HepG2 (cell line): ENCODE measurements around the gene TTC31. TPM values are rescaled to one million over a fixed set of nuclear protein-coding genes. Genes with fewer than 3 reads are reported as not detected.

Experiments
- ARID5B ChIP-seq: IDR thresholded peaks from 2 replicates; pipeline ENCODE4 v1.4.0; 2020; ENCODE audit warnings: mild to moderate bottlenecking, missing genetic modification reagents
- CHCHD3 ChIP-seq: sonication (generic); formaldehyde crosslinking; IDR thresholded peaks from 2 replicates; pipeline ENCODE4 v1.8.0; 2022; ENCODE audit warnings: mild to moderate bottlenecking, missing genetic modification reagents, moderate library complexity
- HNRNPH1 ChIP-seq: fragments of 200-400 bp; formaldehyde crosslinking; optimal IDR thresholded peaks from 2 replicates; pipeline ENCODE3; 2017; ENCODE audit warnings: mild to moderate bottlenecking, low read depth, low read length
- PCBP2 ChIP-seq: fragments of 200-400 bp; formaldehyde crosslinking; optimal IDR thresholded peaks from 2 replicates; pipeline ENCODE3; 2018; ENCODE audit warnings: low read length, low read depth; ENCODE audit not compliant: poor library complexity, severe bottlenecking
- PHF21A ChIP-seq: sonication (generic); formaldehyde crosslinking; IDR thresholded peaks from 2 replicates; pipeline ENCODE4 v1.5.0; 2020; ENCODE audit warnings: mild to moderate bottlenecking, missing genetic modification reagents
- RFX3 ChIP-seq: IDR thresholded peaks from 2 replicates; pipeline ENCODE4 v1.6.1; 2016; ENCODE audit warnings: missing biosample characterization, missing genetic modification reagents
- SP5 ChIP-seq: IDR thresholded peaks from 2 replicates; pipeline ENCODE4 v1.6.1; 2016; ENCODE audit warnings: low read depth, borderline replicate concordance
- TCF7 ChIP-seq: sonication (generic); IDR thresholded peaks from 2 replicates; pipeline ENCODE4 v1.6.1; 2016; ENCODE audit warnings: antibody characterized with exemption, low read depth
- ZBTB10 ChIP-seq: sonication (generic); formaldehyde crosslinking; IDR thresholded peaks from 2 replicates; pipeline ENCODE4 v1.4.0; 2020; ENCODE audit warnings: missing genetic modification reagents, borderline replicate concordance
- ZBTB37 ChIP-seq: sonication (generic); formaldehyde crosslinking; IDR thresholded peaks from 2 replicates; pipeline ENCODE4 v1.4.0; 2020; ENCODE audit warnings: mild to moderate bottlenecking, missing genetic modification reagents
- ZBTB49 ChIP-seq: sonication (generic); formaldehyde crosslinking; IDR thresholded peaks from 2 replicates; pipeline ENCODE4 v1.4.0; 2020; ENCODE audit warnings: missing genetic modification reagents, borderline replicate concordance
- ZMAT5 ChIP-seq: sonication (generic); formaldehyde crosslinking; IDR thresholded peaks from 2 replicates; pipeline ENCODE4 v1.5.0; 2020; ENCODE audit warnings: mild to moderate bottlenecking, low read depth, missing genetic modification reagents, borderline replicate concordance
- ZNF136 ChIP-seq: sonication (generic); formaldehyde crosslinking; IDR thresholded peaks from 2 replicates; pipeline ENCODE4 v1.8.1; 2022; ENCODE audit warnings: low read depth, mild to moderate bottlenecking, moderate library complexity, missing genetic modification reagents
- ZNF510 ChIP-seq: sonication (generic); formaldehyde crosslinking; IDR thresholded peaks from 2 replicates; pipeline ENCODE4 v1.4.0; 2020; ENCODE audit warnings: low read depth, mild to moderate bottlenecking, missing genetic modification reagents
- ZNF639 ChIP-seq: conservative IDR thresholded peaks from 2 replicates; pipeline ENCODE4 v1.6.1; 2018; ENCODE audit warnings: missing genetic modification reagents
- ZNF788 ChIP-seq: sonication (generic); formaldehyde crosslinking; IDR thresholded peaks from 2 replicates; pipeline ENCODE4 v1.5.0; 2020; ENCODE audit warnings: mild to moderate bottlenecking, missing genetic modification reagents, borderline replicate concordance
- polyA plus RNA-seq, 8 experiments: library from polyadenylated mRNA; depleted of rRNA in 3 of 8; stranded (reverse) in 7 of 8; unstranded in 1 of 8; fragments of >200 nt; fragmentation: Illumina TruSeq in 4 of 8; extraction: Trizol in 4 of 8; gene quantifications; 2 replicates each; pipeline versions ENCODE4 v1.2.1 to v1.2.3, GENCODE V29; 2011 to 2016; ENCODE audit warnings: low read depth in 4 of 8, missing spikeins in 1 of 8, mixed read lengths in 1 of 8; ENCODE audit not compliant: insufficient read depth in 1 of 8
- total RNA-seq, 5 experiments: library from RNA; depleted of rRNA; stranded (reverse); fragments of >200 nt; fragmentation: Illumina TruSeq; extraction: Trizol; gene quantifications; 2 replicates each; pipeline ENCODE4 v1.2.3, GENCODE V29; 2016; ENCODE audit warnings: low read depth in 1 of 5

Gene TTC31
- total and polyA plus RNA-seq, 2 of the 13 experiments (the other 11 are each of a cell fraction or from before 2014, with no cell fraction given) = 28.3 to 39.5 TPM

- 0 out of 2 replicates have a peak, but pooled peaks have one; percentile 13 for TF ChIP-seq ZNF788 (CRISPR knock-in tag)
- TF ChIP-seq SP5 = peak; percentile 21; the same call in 1 of the 2 replicates
- TF ChIP-seq CHCHD3 = no peak
- no peak for TF ChIP-seq ZBTB49 (CRISPR knock-in tag)
- no peak for TF ChIP-seq ZBTB10 (CRISPR knock-in tag)
- no peak for TF ChIP-seq PHF21A (CRISPR knock-in tag)
- TF ChIP-seq PCBP2 = peak; percentile 55
- no peak for TF ChIP-seq ZNF639 (CRISPR knock-in tag)
- peak; percentile 22 for TF ChIP-seq HNRNPH1
- TF ChIP-seq ARID5B = no peak
- no peak for TF ChIP-seq ZMAT5 (CRISPR knock-in tag)
- TF ChIP-seq RFX3 (CRISPR knock-in tag) = peak; percentile 3; the same call in 1 of the 2 replicates
- no peak for TF ChIP-seq ZNF510
- peak; percentile 13; the same call in 1 of the 2 replicates for TF ChIP-seq ZBTB37 (CRISPR knock-in tag)
- TF ChIP-seq TCF7 = 0 out of 2 replicates have a peak, but pooled peaks have one; percentile 26
- TF ChIP-seq ZNF136 (CRISPR knock-in tag) = 0 out of 2 replicates have a peak, but pooled peaks have one; percentile 9
Measured at GRCh38 chr2:74439803-74440377, 43.0 kb upstream of the TTC31 start (continued).
